ENCODE results near the gene MEG3.
"Not testable (repeated sequence)": the region's sequence is repeated elsewhere in the genome, so short reads cannot be mapped to it uniquely, and the experiment has no call there.

Gene MEG3

GRCh38 chr14:100816950-100817901 is 8.7 kb upstream of the MEG3 start:
- no peak for DNase-seq

DNA sequence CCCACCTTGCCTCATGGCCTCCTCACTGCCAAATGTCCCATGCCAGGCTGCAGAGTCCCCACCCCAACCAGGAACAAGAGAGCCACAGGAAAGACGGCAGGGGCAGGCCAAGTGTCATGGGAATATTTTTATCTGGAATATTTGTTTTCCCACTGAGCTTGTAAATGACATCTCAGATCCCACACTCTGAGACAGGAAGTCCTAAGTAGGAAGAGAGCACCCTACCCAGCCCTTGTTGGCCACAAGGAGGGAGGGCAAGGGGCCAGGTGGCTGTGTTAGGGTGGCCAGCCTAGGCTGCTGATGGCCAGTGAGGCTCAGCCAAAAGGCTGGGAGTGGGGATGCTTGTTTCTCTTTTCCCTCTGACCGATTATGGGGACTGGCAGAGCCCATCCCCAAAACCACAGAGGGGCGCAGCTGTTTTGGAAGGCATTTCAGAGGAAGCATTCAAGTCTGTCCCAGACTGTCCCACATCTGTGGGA is 7.7 kb upstream of the MEG3 start:
- no peak for DNase-seq

- DNase-seq = not testable (repeated sequence)
Observed at GRCh38 chr14:100818923-100819322, 7.0 kb upstream of the MEG3 start.

- DNase-seq = no peak
Observed at GRCh38 chr14:100819453-100819828, 6.5 kb upstream of the MEG3 start.

DNA sequence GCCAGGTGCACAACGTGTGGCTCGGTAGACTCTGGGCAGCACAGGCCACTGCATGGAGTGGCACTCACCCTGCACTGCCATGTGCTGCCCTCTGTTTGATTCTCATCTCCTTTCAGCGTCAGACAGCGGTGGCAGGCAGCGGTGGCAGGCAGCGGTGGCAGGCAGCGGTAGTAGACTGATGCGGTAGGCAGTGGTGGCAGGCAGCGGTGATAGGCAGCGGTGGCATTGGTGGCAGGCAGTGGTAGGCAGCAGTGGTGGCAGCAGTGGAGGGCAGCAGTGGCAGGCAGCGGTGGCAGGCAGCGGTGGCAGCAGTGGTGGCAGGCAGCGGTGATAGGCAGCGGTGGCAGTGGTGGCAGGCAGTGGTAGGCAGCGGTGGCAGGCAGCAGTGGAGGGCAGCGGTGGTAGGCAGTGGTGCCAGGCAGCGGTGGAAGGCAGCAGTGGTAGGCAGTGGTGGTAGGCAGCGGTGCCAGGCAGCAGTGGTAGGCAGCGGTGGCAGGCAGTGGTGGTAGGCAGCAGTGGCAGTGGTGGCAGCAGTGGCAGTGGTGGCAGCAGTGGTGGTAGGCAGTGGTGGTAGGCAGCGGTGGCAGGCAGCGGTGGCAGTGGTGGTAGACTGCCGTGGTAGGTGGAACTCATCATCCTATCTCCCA is 6.0 kb upstream of the MEG3 start:
- DNase-seq = no peak

DNA sequence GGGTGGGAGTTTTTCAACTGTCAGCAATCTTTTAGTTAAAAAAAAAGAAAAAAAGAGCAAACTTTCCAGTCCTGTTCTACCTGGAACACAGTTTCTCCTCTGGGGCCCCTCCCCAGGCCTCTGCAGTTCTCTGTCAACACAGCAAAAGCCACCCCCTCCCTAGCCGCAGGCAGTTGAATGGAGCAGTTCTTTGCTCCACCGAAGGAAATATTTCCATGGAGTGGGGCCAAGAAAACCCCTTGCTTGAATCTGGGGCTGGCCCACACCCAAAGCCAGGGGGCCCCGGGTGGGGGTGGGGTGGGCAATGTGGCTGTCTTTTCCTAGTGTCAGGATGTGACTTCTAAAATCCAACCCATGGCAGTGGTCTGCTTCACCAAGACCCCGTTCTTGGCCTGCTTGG is 5.0 kb upstream of the MEG3 start:
- no peak for DNase-seq

DNA sequence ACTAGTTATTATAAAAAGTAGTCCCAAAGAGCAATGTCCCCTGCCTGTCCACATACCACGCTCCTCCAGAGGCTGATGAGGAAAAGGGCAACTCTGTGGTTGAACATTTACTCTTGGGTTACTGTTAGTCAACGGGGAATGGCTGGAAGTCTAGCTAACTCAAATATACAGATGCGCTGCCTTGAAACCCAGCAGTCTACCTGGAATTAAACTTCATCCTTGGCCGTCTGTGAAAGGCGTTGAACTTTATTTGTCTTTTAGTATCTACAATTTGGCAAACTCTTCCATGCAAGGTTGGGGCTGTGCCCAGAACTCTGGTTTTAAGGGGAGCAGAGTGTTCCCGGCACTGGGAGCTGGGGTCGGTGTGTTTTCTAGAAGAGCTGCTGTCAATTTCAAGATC is 3.9 kb upstream of the MEG3 start:
- DNase-seq = no peak

GRCh38 chr14:100822532-100823296 is 3.2 kb upstream of the MEG3 start:
- no peak for DNase-seq

GRCh38 chr14:100823413-100824080 is 2.4 kb upstream of the MEG3 start:
- no peak for DNase-seq

- DNase-seq = no peak
Observed at GRCh38 chr14:100824091-100824551, 1.8 kb upstream of the MEG3 start.

GRCh38 chr14:100824901-100825712 is 811 bp upstream of the MEG3 start:
- no peak for DNase-seq

- no peak for DNase-seq
Observed at GRCh38 chr14:100826391-100827100, 628 bp downstream of the MEG3 start.

DNA sequence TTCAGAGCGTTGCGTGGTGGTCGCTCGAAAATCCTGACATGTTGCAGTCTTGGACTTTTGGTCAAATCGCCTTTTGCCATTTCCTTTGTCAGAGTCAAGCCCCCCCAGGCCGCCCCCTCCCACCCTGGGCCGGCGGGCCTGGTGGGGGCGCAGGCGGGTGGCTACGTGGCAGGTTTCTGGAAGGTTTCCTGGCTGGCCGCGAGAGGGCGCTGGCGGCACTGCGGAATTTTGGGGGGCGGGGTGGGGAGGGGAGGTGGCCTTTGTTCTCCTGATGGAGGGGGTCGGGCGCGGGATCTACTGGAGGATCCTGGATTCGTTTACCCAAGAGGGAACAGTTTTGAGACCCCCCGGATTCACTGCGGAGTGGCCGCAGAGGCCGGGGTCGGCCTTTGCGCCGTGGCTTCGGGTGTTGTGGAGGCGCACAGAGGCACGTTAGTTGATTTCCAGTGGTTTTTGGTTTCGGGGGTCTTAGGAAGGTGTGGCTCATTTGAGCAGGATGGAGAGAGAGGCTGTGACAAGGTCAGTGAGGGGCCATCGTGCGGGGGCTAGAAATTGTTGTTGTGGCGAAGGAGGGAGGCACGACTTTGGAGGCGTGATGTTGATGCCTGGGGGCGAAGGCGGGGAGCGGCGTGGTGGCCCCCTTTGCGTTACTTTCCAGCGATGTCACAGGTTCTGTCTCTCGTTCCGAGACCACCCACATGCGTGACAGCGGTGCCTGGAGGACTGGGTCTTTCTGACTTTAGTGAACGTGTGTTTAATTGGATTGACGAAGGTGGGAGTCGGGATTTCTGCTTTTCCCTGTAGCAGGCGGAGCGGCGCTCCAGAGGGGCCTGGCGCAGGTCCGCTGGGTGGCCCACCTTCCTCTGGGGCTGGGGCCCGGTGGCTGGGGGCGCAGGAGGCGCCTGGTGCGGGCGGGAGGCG is 1.4 kb downstream of the MEG3 start:
- DNase-seq = no peak

DNA sequence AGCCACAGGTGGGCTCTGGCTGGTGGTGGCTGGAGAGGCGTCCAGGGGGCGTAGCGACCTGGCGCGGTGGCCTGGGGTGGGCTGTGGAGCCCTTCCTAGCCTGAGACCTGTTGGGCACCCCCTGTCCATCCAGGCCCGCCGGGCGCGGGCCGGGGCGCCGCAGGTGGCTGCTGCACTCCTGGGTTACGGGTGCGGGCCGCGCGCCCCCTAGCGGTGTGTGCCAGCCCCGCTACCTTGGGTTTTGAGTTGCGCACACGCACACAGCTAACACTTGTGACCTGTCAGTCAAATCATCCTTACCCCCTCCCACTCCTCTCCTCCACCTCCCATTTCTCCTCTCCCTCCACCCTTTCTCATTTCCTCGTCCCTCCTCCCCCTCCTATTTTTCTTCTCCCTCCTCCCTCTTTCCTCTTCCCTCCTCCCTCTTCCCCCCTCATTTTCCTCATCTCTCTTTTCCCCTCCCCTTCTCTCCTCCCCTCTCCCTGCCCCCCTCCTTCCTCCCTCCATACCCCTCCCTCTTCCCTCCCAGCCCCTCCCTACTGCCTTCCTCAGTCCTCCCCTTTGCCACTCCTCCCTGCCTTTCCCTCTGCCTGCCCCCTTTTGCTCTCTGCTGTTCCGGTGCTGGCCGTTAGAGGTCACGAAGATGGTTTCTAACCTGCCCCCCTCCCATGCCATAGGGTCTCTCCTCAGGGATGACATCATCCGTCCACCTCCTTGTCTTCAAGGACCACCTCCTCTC is 2.3 kb downstream of the MEG3 start:
- no peak for DNase-seq

DNA sequence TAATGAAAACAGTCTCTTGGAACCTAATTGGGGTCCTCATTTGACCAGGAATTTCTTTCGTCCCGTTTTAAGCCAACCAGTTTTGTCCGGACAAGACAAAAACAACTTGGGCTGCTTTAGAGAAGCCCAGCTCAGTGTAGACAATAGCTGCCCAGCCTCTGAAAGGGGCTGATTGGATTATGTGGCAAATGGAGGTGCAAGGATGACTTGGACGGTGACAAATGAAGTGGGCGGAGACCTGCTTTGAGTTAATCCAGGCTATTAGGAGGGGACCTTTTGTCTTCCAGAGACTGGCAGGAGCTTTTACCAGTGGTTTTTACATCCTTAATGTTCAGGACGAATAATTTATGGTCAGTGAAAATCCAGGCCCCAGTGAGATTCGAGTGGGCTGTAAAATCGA is 4.8 kb downstream of the MEG3 start:
- no peak for DNase-seq

DNA sequence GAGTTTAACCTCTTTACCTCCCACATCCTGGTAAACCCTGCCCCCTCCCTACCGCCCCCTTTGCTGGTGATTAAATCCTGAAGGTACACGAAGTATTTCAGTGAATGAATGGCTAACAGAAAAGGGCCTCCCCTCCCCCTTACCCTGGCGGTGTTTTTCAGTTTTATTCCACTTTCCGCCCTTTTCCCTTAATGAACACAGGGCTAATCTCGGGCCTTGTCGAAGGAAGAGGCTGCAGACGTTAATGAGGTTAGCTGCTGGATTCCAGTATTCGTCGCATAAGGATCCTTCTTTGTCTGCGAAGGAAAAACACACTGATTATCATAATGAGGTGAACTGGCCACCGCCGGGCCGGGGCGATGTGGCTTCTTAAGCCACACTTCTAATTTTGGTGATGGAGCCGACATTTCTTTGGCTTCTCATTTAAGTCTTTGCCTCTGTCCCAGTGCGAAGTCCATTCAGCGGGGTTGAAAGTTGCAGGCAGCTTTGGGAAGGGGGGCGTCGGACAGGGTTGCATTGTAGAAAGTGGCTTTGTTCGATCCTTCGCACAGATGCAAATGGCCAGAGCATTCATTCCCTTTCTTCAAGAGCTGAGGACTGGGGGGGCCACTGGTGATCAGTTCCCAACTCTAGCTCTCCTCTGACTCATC is 6.5 kb downstream of the MEG3 start:
- DNase-seq = no peak

DNA sequence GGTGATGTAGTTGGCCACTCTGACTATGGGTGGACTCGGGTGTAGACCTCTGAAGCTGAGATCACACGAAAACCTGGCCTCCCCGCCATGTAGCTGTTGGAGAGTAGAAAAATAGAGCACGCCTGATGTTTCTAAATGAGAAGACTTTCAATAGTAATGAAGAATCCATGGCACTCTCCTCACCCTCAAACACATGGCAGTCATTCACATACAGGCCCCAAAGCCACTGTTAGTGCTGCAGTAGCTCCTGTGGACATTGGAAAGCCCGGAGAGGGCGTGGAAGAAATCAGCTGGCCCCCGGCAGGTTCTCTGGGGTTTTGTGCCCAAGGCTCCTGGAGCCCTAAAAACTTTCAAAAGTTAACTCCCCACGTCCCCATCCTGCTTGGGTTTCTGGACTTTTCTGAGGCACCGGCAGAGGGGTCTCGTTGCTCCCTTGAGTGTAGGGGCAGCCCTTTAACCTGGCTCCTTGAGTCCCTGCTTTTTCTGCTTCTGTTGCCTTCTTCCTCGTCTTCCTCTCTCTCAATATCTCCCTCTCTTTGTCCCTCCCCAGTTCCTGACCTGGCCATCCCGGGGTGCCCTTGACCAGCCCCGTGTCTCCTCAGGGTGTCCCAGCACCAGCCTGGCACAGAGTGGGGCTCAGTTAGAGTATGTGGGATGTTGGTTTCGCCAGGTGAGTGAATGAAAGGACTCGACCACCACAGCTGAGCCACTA is 8.3 kb downstream of the MEG3 start:
- no peak for DNase-seq

All from NCI-H748 treated with DMSO at 0.1 percent for 48 hours (cell line).